SK-N-SH treated with all-trans-retinoic acid at 6 μM for 48 hours (cell line): ENCODE results near the gene LMF1.

ENCODE experiments used
- ATAC-seq: fragments of 200-7000 bp; cut with Tn5 transposase; 3 replicates; pipeline ENCODE4 v1.9.1; 2020; ENCODE audit warnings: mild to moderate bottlenecking, moderate library complexity
- BACH2 ChIP-seq: fragments of 250-450 bp; sonication (Bioruptor Pico); IDR thresholded peaks from 2 replicates; pipeline ENCODE4 v1.9.0; 2021; ENCODE audit warnings: mild to moderate bottlenecking, borderline replicate concordance
- CSDC2 ChIP-seq: fragments of 250-450 bp; sonication (Bioruptor Pico); IDR thresholded peaks from 2 replicates; pipeline ENCODE4 v1.5.0; 2020; ENCODE audit warnings: mild to moderate bottlenecking, moderate library complexity
- ESRRG ChIP-seq: fragments of 250-450 bp; sonication (Bioruptor Pico); IDR thresholded peaks from 2 replicates; pipeline ENCODE4 v1.6.1; 2021; ENCODE audit warnings: mild to moderate bottlenecking
- GLIS3 ChIP-seq: fragments of 250-450 bp; sonication (Bioruptor Pico); IDR thresholded peaks from 2 replicates; pipeline ENCODE4 v1.5.0; 2020; ENCODE audit warnings: mild to moderate bottlenecking, moderate library complexity
- ISL1 ChIP-seq: fragments of 250-450 bp; sonication (Bioruptor Pico); IDR thresholded peaks from 2 replicates; pipeline ENCODE4 v2.1.2; 2022; ENCODE audit warnings: mild to moderate bottlenecking, moderate library complexity
- OSR1 ChIP-seq: fragments of 250-450 bp; sonication (Bioruptor Pico); IDR thresholded peaks from 2 replicates; pipeline ENCODE4 v1.8.0; 2022; ENCODE audit warnings: moderate library complexity, mild to moderate bottlenecking, inconsistent platforms
- POU6F1 ChIP-seq: fragments of 250-450 bp; sonication (Bioruptor Pico); IDR thresholded peaks from 2 replicates; pipeline ENCODE4 v1.8.0; 2021; ENCODE audit warnings: low read depth, mild to moderate bottlenecking, moderate library complexity, borderline replicate concordance
- PPARA ChIP-seq: fragments of 250-450 bp; sonication (Bioruptor Pico); IDR thresholded peaks from 2 replicates; pipeline ENCODE4 v1.5.0; 2020; ENCODE audit warnings: mild to moderate bottlenecking, borderline replicate concordance
- RARB ChIP-seq: fragments of 250-450 bp; sonication (Bioruptor Pico); IDR thresholded peaks from 2 replicates; pipeline ENCODE4 v1.8.0; 2021; ENCODE audit warnings: mild to moderate bottlenecking, moderate library complexity
- SNAI2 ChIP-seq: fragments of 250-450 bp; sonication (Bioruptor Pico); IDR thresholded peaks from 2 replicates; pipeline ENCODE4 v1.5.0; 2020; ENCODE audit warnings: mild to moderate bottlenecking, moderate library complexity
- TCF4 ChIP-seq: fragments of 250-450 bp; sonication (Bioruptor Pico); IDR thresholded peaks from 2 replicates; pipeline ENCODE4 v1.8.0; 2021; ENCODE audit warnings: mild to moderate bottlenecking, moderate library complexity, borderline replicate concordance
- TOX ChIP-seq: fragments of 250-450 bp; sonication (Bioruptor Pico); IDR thresholded peaks from 2 replicates; pipeline ENCODE4 v1.8.0; 2021; ENCODE audit warnings: mild to moderate bottlenecking, moderate library complexity, borderline replicate concordance
- TSHZ2 ChIP-seq: fragments of 250-450 bp; sonication (Bioruptor Pico); IDR thresholded peaks from 2 replicates; pipeline ENCODE4 v1.5.0; 2020; ENCODE audit warnings: mild to moderate bottlenecking, moderate library complexity
- ZC3H10 ChIP-seq: fragments of 250-450 bp; sonication (Bioruptor Pico); IDR thresholded peaks from 2 replicates; pipeline ENCODE4 v1.5.1; 2021; ENCODE audit warnings: mild to moderate bottlenecking, moderate library complexity
- ZFP3 ChIP-seq: fragments of 250-450 bp; sonication (Bioruptor Pico); IDR thresholded peaks from 2 replicates; pipeline ENCODE4 v1.5.0; 2020; ENCODE audit warnings: mild to moderate bottlenecking, moderate library complexity
- ZFP30 ChIP-seq: fragments of 450-650 bp; formaldehyde crosslinking; IDR thresholded peaks from 2 replicates; pipeline ENCODE4 v1.5.0; 2022; ENCODE audit warnings: mild to moderate bottlenecking, moderate library complexity
- ZNF565 ChIP-seq: fragments of 450-650 bp; formaldehyde crosslinking; conservative IDR thresholded peaks from 2 replicates; pipeline ENCODE4 v1.5.0; 2020; ENCODE audit warnings: low read depth, mild to moderate bottlenecking, moderate library complexity
- ZNF70 ChIP-seq: fragments of 450-650 bp; formaldehyde crosslinking; IDR thresholded peaks from 2 replicates; pipeline ENCODE4 v1.5.0; 2020; ENCODE audit warnings: mild to moderate bottlenecking, moderate library complexity
- ZNF8 ChIP-seq: fragments of 450-650 bp; formaldehyde crosslinking; IDR thresholded peaks from 2 replicates; pipeline ENCODE4 v1.5.0; 2020; ENCODE audit warnings: mild to moderate bottlenecking, moderate library complexity
- TF ChIP-seq, protein P1 (sequence below): fragments of 250-450 bp; sonication (Bioruptor Pico); IDR thresholded peaks from 2 replicates; pipeline ENCODE4 v1.5.1; 2021; ENCODE audit warnings: mild to moderate bottlenecking, moderate library complexity
- TF ChIP-seq, protein P2 (sequence below): fragments of 250-450 bp; sonication (Bioruptor Pico); IDR thresholded peaks from 2 replicates; pipeline ENCODE4 v1.5.1; 2020; ENCODE audit warnings: low read depth, mild to moderate bottlenecking, moderate library complexity
- TF ChIP-seq, protein P3 (sequence below): fragments of 250-450 bp; sonication (Bioruptor Pico); IDR thresholded peaks from 2 replicates; pipeline ENCODE4 v1.8.0; 2020; ENCODE audit warnings: mild to moderate bottlenecking, moderate library complexity, borderline replicate concordance

LMF1 gene

GRCh38 chr16:939941-940340, 30.8 kb downstream of the LMF1 start:
- ATAC-seq = no peak
- TF ChIP-seq GLIS3 (no peak), OSR1 (CRISPR knock-in tag) (no peak), ZNF8 (no peak), ZFP3 (CRISPR knock-in tag) (no peak), TSHZ2 (CRISPR knock-in tag) (no peak), PPARA (CRISPR knock-in tag) (no peak), TOX (no peak), ISL1 (no peak), TCF4 (CRISPR knock-in tag) (no peak)

DNA sequence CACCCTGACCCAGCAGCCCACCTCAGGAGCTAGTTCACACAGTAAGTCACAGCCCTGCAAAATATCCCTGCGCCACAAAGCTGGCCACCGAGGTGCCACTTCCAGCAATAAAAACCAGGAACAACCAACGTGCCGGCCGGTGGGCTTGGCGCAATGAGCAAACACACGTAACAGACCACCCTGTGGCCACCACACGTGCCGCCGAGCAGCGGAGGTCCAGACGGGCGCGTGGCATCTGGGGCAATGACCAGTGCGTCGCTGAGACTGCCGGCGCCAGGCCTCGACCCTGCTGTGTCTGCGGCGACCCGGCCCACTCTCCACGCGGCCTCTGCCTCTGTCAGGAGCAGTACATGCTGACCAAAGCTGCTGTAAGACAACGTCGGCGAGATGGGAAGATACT, 31.5 kb downstream of the LMF1 start:
- TF ChIP-seq, protein P1, sequence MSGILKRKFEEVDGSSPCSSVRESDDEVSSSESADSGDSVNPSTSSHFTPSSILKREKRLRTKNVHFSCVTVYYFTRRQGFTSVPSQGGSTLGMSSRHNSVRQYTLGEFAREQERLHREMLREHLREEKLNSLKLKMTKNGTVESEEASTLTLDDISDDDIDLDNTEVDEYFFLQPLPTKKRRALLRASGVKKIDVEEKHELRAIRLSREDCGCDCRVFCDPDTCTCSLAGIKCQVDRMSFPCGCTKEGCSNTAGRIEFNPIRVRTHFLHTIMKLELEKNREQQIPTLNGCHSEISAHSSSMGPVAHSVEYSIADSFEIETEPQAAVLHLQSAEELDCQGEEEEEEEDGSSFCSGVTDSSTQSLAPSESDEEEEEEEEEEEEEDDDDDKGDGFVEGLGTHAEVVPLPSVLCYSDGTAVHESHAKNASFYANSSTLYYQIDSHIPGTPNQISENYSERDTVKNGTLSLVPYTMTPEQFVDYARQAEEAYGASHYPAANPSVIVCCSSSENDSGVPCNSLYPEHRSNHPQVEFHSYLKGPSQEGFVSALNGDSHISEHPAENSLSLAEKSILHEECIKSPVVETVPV (CRISPR knock-in tag) = no peak
- TF ChIP-seq ZNF8 (no peak), ZFP30 (no peak), CSDC2 (CRISPR knock-in tag) (no peak), ESRRG (CRISPR knock-in tag) (no peak), ZC3H10 (no peak), SNAI2 (CRISPR knock-in tag) (no peak), OSR1 (CRISPR knock-in tag) (no peak), ISL1 (no peak), GLIS3 (no peak), ZNF565 (CRISPR knock-in tag) (no peak), TCF4 (CRISPR knock-in tag) (no peak), POU6F1 (CRISPR knock-in tag) (no peak), TOX (no peak), TSHZ2 (CRISPR knock-in tag) (no peak), RARB (CRISPR knock-in tag) (no peak)
- TF ChIP-seq, protein P2, sequence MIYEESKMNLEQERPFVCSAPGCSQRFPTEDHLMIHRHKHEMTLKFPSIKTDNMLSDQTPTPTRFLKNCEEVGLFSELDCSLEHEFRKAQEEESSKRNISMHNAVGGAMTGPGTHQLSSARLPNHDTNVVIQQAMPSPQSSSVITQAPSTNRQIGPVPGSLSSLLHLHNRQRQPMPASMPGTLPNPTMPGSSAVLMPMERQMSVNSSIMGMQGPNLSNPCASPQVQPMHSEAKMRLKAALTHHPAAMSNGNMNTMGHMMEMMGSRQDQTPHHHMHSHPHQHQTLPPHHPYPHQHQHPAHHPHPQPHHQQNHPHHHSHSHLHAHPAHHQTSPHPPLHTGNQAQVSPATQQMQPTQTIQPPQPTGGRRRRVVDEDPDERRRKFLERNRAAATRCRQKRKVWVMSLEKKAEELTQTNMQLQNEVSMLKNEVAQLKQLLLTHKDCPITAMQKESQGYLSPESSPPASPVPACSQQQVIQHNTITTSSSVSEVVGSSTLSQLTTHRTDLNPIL (CRISPR knock-in tag) = no peak
- ATAC-seq = no peak

DNA sequence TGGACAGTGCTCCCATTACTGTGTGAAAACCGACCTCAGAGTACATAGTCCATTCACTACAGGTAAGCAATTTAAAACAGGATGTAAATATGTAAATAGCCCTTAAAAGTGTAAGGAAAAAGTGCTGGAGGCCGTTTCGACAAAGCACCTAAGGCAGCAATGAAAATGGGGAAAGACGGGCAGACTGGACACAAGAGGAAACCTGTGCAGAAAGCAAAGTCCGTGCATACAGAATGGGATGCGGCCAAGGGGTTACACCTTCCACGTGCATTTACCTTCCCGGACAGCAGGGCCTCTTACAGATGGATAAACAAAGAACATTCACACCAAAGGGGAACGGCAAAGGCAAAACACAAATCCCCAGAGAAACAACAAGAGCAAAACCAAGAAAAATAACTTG, 32.0 kb downstream of the LMF1 start:
- ATAC-seq = no peak

More for the DNA sequence above, 32.0 kb downstream of the LMF1 start:
- TF ChIP-seq BACH2 (CRISPR knock-in tag) (no peak), TOX (no peak), PPARA (CRISPR knock-in tag) (no peak), ZFP30 (no peak), TCF4 (CRISPR knock-in tag) (no peak), GLIS3 (no peak), ESRRG (CRISPR knock-in tag) (no peak), TSHZ2 (CRISPR knock-in tag) (no peak), ZNF70 (no peak), RARB (CRISPR knock-in tag) (no peak)
- TF ChIP-seq, protein P3, sequence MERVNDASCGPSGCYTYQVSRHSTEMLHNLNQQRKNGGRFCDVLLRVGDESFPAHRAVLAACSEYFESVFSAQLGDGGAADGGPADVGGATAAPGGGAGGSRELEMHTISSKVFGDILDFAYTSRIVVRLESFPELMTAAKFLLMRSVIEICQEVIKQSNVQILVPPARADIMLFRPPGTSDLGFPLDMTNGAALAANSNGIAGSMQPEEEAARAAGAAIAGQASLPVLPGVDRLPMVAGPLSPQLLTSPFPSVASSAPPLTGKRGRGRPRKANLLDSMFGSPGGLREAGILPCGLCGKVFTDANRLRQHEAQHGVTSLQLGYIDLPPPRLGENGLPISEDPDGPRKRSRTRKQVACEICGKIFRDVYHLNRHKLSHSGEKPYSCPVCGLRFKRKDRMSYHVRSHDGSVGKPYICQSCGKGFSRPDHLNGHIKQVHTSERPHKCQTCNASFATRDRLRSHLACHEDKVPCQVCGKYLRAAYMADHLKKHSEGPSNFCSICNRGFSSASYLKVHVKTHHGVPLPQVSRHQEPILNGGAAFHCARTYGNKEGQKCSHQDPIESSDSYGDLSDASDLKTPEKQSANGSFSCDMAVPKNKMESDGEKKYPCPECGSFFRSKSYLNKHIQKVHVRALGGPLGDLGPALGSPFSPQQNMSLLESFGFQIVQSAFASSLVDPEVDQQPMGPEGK = no peak
